ENCODE measurements around the gene HAND1.

HAND1 gene

DNA sequence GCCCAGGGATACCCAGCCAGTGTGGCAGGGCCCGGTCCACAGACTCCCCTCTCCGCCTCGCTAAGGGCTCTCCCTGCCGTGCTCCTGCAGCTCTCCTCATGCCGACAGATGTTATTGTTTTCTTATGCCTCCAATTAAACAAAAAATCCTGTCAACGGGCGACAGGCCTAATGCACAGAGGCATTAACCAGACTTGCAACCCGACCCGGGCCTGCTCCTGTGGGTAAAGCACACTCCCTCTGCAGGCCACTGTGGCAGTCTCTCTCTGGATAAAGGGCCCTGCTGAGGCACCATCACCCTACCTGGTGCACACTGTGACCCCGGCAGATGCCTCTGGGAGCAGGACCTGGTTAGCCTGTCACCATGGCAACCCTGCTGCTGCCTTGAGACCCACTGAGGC lies 27.5 kb upstream of the HAND1 start:
- DNase-seq (ENCODE audit: low spot score) = no peak

- DNase-seq (ENCODE audit: low spot score) = no peak
Observed at GRCh38 chr5:154503698-154504039, 25.6 kb upstream of the HAND1 start.

- DNase-seq (ENCODE audit: low spot score) = no peak
Observed at GRCh38 chr5:154502180-154502579, 24.2 kb upstream of the HAND1 start.

DNA sequence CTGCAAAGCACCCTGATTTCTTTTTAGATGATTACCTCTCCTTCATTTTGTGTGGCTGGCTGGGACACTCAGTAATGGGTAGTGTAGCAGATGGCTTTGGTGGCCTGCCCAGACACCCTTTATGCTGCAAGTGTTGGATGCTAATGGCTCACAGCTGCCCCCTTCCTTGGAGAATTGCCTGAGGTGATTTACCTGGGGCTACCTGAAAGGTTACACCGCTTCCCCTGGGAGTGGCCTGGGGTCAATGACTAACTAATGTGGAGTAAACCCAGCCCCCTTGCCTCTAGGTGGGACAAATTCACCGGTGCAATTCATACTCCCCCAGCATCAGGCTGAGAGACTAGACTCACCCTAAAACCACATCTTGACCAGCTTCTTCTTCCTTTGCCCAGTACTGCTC lies 23.5 kb upstream of the HAND1 start:
- no peak for DNase-seq (ENCODE audit: low spot score)

DNA sequence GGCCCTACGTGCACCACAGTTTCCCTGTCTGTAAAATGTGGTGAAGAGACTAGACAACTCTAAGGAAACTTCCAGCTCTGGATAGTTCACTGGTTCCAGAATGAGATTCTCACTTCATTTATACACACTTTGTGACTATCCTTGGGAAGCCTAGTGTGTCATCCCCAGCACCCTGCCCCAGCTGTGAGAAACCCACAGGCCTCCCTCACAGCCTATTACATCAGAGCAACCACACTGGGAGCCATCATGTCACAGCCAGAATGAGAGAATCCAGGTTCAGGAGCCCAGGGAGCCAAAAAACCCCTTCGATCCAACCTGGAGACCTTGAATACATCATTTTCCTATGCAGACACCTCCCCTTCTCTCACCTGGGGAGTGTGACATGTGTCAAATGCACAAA lies 21.0 kb upstream of the HAND1 start:
- no peak for DNase-seq (ENCODE audit: low spot score)

DNA sequence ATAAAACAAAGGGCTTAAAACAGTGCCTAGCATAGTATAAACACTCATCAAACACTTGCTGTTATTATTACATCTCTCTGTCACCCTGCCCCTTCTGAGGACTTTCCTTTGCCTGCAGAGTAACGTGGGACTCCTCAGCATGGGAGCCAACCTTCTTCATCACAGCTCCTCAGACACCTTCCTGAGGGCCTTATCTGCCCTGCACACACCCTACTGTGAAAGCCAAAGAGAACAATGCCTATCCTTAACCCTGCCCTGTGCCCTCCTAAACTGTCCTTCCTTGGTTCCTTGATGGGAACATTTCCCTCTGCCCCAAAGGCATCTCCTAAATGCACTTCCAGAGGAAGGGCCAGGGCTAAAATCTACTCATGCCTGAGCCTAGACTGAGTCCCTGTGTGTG lies 20.6 kb upstream of the HAND1 start:
- DNase-seq (ENCODE audit: low spot score) = no peak

DNA sequence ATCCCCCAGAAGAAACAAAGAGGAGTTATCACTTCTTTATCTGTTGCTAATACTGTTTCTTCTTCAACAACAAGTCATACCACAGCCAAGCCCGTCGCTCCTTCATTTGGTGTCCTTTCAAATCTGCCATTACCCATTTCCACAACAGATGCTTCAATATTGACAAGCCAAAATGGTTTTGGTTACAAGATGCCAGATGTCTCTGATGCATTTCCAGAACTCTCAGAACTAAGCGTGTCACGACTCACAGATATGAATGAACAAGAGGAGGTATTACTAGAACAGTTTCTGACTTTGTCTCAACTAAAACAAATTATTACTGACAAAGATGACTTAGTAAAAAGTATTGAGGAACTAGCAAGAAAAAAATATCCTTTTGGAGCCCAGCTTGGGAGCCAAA lies 16.0 kb upstream of the HAND1 start:
- no peak for DNase-seq (ENCODE audit: low spot score)

- DNase-seq (ENCODE audit: low spot score) = no peak
Observed at GRCh38 chr5:154493274-154493673, 15.2 kb upstream of the HAND1 start.

- DNase-seq (ENCODE audit: low spot score) = no peak
Observed at GRCh38 chr5:154491941-154492340, 13.9 kb upstream of the HAND1 start.

- DNase-seq (ENCODE audit: low spot score) = no peak
Observed at GRCh38 chr5:154487541-154487940, 9.5 kb upstream of the HAND1 start.

GRCh38 chr5:154486427-154486866 lies 8.4 kb upstream of the HAND1 start:
- no peak for DNase-seq (ENCODE audit: low spot score)

DNA sequence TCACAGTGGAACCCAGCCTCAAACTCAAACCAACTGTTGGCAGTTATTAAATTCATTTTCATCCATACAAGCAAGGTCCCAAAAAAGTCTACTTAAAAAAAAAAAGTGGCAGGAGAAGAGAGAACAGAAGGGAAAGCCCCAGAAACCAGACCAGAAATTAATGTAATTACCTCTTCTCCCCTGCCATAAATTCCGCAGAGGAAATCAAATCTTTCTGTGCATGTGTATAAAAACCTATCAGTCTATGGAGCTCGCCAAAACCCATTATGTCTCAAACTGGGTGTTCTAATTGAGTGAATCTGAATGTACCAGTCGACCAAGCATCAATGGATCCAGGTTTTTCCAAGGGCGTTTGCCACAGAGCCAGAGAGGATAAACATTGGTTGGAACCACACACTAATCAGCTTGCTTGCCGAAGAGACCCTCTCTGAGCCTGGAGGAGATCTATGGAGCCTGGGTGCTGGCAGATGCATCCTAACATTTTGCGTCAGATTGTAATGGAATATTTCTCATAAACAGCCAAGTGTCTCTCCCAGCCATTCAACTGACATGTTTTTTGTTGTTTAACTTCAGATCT lies 7.9 kb upstream of the HAND1 start:
- DNase-seq (ENCODE audit: low spot score) = no peak

- DNase-seq (ENCODE audit: low spot score) = no peak
Observed at GRCh38 chr5:154485096-154485491, 7.1 kb upstream of the HAND1 start.

DNA sequence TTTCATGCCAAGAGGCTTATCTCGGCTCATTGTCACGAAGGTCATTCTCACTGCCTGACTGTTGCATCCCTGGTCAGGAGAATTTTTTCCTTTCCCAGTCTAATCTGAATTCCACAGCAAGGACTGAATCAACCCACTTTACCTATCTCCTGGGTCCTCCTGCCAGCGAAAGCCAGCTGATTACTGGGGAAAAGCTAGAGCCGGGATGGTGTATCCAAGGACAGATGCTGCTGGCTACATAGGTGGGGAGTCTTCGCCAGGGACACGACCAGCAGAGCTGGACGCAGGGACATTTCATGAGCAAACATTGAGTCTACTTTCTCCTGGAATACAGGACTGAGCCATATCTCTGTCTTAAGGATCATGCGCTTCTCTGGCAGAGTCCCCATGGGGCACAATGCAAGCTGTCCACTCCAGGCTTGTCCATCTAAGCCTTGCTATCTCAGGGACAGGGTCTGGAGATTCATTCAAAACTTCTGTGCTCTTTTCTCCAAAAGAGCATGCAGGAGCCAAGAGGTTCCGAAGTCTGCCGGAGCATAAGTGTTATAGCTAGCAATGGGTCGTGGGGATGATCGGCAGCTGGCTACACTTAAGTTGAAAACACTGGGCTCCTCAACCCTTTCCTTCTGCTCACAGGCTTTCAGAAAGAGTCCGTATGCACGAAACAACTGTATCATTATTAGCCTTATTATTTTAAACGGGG lies 6.5 kb upstream of the HAND1 start:
- no peak for DNase-seq (ENCODE audit: low spot score)

GRCh38 chr5:154483654-154484392 lies 5.8 kb upstream of the HAND1 start:
- no peak for DNase-seq (ENCODE audit: low spot score)

DNA sequence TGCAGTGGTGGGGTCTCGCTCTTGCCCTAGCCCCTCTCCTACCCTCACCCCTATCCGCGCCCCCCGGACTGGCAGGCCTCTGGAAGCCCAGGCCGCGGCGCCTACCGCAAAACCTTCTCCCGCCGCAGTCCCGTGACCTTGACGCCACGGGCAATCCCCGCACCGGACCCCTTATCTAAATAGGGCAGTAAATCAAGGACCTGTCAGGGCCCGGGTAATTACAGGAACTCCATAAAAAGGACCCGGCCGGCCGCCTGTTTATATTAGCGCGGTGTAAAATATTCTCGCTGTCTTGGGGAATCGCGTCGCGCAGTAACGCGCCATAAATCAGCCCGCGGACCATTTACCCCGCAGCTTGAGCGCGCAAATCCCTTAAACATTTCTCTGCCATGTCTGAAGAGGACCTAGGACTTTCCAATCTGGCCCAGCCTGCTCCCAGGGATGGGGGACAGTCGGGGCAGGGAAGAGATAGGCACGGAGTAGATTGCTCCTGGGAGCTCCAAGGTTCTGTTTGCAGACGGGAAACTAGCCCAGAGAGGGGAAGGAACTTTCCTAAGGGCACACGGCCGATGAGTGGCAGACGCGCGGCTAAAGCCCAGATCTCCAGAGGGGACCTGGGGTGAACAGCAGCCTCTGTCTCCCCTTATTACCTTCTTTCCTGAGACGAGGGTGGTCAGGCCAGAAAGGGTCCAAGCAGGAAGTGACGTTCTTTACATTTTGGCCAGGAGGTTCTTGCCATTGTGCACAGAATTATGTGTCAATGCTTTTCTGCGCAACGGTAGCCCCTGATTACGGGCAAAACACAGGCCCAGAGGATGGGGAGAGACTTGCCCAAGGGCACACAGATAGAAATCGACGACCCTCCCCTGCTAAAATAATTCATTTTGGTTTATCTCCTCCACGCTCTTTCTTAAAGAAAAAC lies 4.8 kb upstream of the HAND1 start:
- DNase-seq (ENCODE audit: low spot score) = no peak

- DNase-seq (ENCODE audit: low spot score) = no peak
Observed at GRCh38 chr5:154481584-154482381, 3.8 kb upstream of the HAND1 start.

DNA sequence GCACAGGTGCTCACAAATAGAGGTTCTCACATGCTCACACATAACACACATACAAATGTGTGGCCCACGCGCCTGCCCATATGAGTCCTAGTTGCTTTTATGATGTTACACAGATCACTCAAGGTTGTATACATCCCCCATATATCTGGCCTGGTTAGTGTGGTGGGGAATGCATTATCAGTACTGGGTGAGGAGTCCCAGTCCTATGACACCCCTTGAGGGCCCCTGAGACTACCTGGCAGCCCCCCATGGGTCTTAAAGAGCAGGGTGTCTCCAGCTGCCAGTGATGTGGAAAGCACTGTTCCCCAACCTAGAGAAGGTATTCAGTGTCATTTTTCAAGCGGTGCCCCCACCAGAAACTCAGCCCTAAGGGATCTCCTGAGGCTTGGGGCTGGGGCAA lies 2.8 kb upstream of the HAND1 start:
- DNase-seq (ENCODE audit: low spot score) = no peak

DNA sequence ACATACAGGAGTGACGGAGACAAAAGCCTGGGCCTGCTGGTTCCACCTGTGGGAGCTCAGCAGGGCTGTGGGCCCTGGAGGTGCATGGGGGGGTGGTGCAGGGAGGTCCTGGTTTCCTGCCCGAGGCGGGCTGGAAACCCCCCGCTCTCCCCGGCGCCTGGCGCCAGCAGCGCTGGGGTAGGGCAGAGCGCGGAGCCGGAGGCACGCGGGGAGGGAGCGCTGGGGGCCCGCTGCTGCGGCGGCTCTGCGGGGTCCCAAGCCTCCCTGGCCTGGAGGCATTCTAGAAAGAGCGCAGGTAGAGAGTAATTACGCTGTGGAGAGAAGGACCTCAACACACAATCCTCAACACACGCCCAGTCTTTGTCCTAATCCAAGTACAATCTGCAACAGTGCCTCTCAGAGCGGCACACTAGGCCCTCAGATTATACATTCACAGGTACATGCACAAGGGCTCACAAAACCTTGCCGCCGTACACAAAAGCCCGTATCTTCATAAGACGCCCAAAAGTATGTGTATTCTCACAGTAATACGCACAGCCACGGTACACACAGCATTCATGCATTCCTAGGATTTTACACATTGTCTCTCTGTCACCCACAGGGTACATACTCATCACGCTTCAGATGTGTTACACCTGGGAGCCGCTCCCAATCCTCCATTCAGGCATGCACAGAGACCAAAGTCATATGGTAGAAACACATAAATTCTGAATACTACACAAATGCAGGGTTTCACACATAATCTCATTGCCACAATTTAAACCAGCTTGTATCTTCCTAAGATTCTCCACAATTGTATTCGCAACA lies 2.1 kb upstream of the HAND1 start:
- DNase-seq (ENCODE audit: low spot score) = no peak

- DNase-seq (ENCODE audit: low spot score) = no peak
Observed at GRCh38 chr5:154479160-154479943, 1.3 kb upstream of the HAND1 start.

All from globus pallidus (tissue), 1 donor.